HG03432 (cell line): ENCODE measurements around the gene STAG1.
A peak's percentile ranks its signal among the peaks of the same experiment; 100 is the strongest.
"Not testable (repeated sequence)": the region's sequence is repeated elsewhere in the genome, so short reads cannot be mapped to it uniquely, and the experiment has no call there.

Experiments used
- ATAC-seq: cut with Tn5 transposase; IDR thresholded peaks from one replicate; pipeline ENCODE4 v1.9.1; 2021; ENCODE audit warnings: mild to moderate bottlenecking, moderate library complexity; ENCODE audit not compliant: unreplicated experiment

STAG1 gene

DNA sequence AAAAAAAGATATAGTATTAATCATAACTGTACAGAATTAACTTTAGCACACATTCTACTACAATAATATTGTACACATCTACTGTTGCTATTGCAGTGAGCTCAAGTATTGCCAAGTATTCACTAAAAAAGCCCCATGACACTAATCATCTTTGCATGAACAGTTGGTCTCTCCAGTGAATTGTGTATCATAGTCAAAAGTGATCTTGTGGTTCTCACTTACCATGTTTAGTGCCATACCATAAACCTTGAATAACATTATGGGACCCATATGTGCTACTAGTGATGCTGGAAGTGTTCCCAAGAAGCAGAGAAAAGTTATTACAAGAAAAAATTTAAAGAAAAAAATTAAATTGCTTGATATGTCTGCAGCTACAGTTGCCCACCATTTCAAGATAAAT is 324.9 kb downstream of the STAG1 start:
- no peak for ATAC-seq

DNA sequence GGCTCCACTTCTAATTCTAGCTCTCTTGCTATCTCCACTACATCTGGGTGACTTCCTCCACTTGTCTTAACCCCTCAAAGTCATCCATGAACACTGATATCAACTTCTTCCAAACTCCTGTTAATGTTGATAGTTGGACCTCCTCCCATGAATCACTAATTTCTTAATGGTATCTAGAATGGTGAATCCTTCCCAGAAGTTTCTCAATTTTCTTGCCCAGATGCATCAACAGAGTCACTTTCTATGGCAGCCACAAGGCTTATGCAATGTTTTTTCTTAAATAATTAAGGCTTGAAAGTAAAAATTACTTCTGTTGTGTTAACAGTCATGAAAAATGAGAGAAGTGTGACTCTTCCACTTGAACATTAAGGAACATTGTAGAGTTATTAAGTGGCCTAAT is 337.7 kb downstream of the STAG1 start:
- ATAC-seq: no peak

DNA sequence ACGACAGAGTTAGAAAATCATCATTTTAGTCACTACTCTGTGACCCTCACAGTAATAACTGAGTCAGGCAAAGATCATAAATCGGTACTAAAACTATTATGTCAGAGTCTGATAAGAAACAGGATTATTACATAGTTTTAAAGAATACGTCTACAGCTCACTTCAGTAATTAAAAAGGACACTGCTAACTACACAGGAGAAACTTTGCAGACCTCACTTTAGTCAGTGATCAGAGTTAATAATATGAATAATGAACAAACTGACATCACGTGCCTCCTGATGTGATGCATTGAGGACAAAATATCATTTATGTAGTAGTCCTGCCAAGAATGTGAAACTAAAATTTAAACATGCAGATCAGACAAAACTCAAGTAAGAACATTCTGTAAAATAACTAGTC is 339.9 kb downstream of the STAG1 start:
- ATAC-seq: no peak

DNA sequence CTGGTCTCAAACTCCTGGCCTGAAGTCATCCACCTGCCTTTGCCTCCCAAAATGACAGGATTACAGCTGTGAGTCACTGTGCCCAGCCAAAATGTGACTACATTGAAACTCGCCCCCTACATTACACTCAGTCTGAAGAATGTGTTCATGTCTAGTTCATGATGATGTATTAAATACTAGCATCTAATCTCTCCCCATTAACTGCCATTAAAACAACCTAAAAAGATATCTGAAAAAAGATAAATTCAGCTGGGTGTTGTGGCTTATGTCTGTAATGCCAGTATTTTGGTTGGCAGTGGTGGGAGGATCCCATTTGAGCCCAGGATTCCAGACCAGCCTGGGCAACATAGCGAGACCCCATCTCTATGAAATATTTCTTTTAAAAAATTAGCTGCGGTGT is 342.6 kb downstream of the STAG1 start:
- no peak for ATAC-seq

- ATAC-seq: no peak
Measured at GRCh38 chr3:136404056-136404455, 348.1 kb downstream of the STAG1 start.

DNA sequence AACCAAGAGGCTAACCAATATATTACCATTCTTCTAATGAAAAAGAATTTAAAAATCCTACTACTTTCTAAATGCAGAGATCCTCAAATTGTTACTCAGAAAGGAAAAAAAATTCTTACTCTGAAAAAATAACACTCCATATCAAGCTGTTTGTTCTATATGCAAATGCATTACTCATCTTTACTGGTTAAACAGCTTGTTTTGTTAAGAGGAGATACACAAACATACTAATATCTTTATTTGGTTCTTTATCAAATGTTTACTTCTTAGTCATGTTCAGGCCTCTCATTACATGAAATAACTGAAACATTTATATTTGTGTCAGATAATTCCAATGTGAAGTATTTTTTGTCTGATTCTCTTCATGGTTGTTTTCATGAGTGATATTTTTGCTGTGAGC is 355.3 kb downstream of the STAG1 start:
- no peak for ATAC-seq

DNA sequence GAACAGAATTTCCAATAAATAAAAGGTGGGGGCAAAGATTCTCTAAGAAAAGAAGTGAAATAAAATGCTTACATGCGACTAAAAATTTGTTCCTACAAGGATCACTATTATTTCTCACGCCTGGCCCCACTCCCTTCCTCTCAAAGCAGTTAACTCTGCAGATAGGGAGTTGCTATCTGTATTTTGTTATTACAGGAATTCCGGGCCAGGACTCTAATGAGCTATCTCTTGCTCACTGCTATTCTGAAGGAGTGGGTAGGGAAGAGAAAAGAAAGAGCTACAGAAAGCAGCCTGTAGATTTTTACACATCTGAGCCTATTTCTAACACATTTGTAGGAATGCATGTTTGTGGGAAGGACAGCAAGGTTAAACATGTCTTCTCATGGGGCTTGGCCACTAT is 361.6 kb downstream of the STAG1 start:
- ATAC-seq: no peak

GRCh38 chr3:136387031-136387430 is 365.1 kb downstream of the STAG1 start:
- no peak for ATAC-seq

DNA sequence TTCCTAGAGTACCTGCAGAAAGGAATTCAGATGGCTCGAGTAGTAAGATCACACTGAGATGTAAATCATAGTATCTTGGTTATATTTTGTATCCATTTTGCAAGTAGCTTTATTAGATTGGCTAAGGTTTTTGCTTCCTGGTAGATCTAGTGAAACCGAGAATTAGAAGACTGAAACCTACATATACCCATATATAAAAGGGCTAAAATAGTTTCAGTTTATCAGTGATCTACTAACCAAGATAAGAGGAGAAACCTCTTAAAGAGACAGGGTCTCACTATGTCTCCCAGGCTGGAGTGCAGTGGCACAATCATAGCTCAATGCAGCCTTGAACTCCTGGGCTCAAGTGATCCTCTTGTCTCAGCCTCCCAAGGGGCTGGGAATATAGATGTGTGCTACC is 366.7 kb downstream of the STAG1 start:
- ATAC-seq: peak; percentile 93

DNA sequence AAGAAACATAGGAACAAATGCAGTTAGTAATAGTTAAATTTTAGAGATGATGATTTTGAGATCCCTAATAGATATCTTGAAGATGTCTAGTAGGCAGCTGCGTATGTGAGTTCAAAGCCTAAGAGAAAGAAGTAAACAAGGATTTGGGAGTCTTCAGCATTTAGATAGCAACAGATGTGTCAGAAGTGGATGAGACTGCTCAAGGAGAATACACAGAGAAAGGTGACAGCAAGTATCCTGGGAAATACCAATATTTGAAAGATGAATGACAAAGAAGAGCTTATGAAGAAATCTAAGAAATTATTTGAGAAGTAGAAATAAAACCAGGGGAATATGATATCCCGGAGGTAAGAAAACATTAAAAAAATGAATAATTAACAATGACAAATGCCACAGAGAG is 371.1 kb downstream of the STAG1 start:
- no peak for ATAC-seq

GRCh38 chr3:136380530-136380929 is 371.6 kb downstream of the STAG1 start:
- no peak for ATAC-seq

DNA sequence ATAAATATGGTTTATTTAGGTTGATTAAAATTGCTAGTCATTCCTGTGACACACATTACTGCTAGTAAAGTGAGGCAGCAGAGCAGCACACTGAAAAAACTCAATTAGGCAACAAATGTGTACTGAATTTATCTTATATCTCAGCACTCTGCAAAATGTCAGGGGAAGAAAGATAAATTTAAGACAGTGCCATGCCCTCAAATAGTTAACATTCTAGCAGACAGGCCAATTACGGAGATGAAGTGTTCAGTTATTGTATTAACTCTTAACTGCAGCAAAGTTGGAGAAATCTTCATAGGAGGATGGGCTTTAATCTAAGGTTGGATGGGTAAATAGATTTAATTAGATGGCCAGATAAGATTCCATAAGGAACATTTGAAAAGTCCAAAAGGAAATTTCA is 374.2 kb downstream of the STAG1 start:
- ATAC-seq: no peak

GRCh38 chr3:136377508-136377907 is 374.7 kb downstream of the STAG1 start:
- ATAC-seq: no peak

GRCh38 chr3:136375800-136376199 is 376.4 kb downstream of the STAG1 start:
- not testable (repeated sequence) for ATAC-seq

DNA sequence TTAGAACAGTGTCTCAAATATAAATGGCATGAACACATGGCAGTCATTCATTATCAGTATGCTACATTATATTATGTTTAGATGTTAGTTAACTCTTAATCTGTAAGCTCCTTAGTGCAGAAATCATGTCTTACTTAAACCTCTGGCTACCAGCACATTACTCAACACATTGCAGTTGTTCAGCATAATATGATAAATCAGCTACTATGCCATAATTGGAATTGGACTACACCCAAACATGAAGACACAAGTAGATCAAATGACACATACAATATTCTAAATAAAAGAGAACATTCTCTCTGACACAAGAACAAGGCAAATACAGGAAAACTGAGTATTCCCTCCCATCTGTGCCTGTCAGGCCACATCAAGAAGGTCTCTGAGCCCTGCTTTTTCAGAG is 385.9 kb downstream of the STAG1 start:
- ATAC-seq: no peak

DNA sequence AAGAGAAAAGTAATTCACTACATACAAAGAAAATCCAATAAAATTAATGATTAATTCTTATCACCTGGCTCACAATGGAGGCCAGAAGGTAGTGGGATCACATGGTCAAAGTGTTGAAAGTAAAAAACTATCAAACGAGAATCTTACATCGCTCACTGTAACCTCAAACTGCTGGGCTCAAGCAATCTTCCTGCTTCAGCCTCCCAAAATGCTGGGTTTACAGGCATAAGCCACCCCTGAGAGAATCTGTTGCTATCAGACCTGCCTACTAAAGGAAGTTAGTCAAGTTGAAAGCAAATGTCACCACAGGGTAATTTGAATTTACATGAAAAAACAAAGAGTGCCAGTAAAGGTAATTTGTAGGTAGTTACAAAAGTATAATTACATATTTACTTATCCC is 398.7 kb downstream of the STAG1 start:
- peak; percentile 74 for ATAC-seq

DNA sequence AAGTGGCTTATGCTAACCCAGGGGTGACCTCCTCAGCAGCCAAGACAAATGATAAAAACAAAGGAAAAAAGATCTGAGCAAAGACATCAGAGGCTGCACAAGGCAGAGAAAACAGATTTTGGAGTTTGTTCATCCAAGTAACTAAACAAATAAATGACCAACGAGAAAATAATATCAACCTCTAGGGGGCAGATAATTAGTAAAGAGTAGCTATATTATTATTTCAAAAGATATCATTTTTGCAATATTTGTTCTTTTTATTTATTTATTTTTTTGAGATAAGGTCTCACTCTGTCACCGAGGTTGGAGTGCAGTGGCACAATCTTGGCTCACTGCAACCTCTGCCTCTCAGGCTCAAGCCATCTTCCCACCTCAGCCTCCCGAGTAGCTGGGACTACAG is 400.3 kb downstream of the STAG1 start:
- no peak for ATAC-seq

DNA sequence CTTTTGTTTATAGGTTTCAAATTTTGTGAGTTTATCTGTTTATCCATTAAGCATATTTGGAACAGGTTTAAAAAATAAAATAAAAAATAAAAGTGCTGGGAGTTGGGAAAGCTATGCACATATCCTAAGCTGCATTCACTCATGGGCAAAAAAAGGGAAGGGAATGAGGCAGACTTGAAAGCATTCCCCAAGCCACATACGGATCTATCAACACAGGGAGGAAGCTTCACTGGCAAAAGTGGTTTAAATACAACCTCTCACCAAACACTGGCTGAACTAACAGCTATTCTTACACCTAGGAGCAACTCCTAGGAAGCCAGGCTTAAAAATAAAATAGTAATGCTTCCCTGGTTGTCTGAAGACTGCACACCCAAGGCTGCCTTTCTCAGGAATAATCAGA is 400.8 kb downstream of the STAG1 start:
- ATAC-seq: no peak

DNA sequence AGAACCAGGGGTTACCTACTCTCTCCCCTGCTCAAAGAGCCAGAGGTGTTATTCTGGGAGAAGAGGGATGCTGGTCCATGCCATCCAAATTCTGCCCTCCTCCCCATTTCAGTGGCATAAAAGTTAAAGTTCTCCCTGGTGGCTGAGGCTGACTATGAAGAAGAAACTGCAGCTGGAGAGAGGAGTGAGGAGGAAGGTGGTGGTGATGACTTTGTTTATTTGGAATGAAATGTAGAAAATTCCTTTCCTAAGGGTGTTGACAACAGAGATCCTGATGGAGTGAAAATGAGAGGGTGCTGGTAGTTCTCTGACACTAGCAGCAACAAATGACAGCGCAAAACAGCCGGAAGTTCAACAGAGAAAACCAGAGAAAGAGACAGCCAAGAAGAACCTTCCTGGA is 401.6 kb downstream of the STAG1 start:
- ATAC-seq: no peak

- ATAC-seq: no peak
Measured at GRCh38 chr3:136350132-136350531, 402.0 kb downstream of the STAG1 start.

- ATAC-seq: no peak
Measured at GRCh38 chr3:136346486-136346885, 405.7 kb downstream of the STAG1 start.

- ATAC-seq: no peak
Measured at GRCh38 chr3:136343873-136344555, 408.2 kb downstream of the STAG1 start.

GRCh38 chr3:136343446-136343845 is 408.7 kb downstream of the STAG1 start:
- ATAC-seq: no peak
